Naive thymus-derived CD8-positive, alpha-beta T cell (primary cell): ENCODE results near the gene EPHA3. TPM values are rescaled to one million over a fixed set of nuclear protein-coding genes. Genes with fewer than 3 reads are reported as not detected.

Experiments
- ATAC-seq, 2 donors: fragments of 150-1000 bp; cut with Tn5 transposase in 1 of 2; sonication (Bioruptor Pico), chemical (Tn5 transposase) in 1 of 2; 1 replicate in 1 of 2; 2 replicates in 1 of 2; pipeline ENCODE4 v1.10.0; 2021; ENCODE audit warnings: mild to moderate bottlenecking in 2 of 2, moderate library complexity in 2 of 2
- POLR2A ChIA-PET: fragments of 350-600 bp; sonication (Branson Sonifier 250); formaldehyde crosslinking; loops from one replicate; lab custom pipeline; 2021; ENCODE audit warnings: antibody characterized with exemption; lab: Charles Lee
- DNase-seq, 10 donors: peaks; one replicate each; pipeline versions ENCODE4 v3.0.0 to v3.0.0-alpha.2; 2020 to 2022
- H3K27ac Mint-ChIP-seq, 10 donors: one replicate each; pipeline ENCODE4 v1.8.0; 2020 to 2022; ENCODE audit warnings: mild to moderate bottlenecking in 10 of 10, mixed read lengths in 10 of 10, moderate library complexity in 4 of 10, inconsistent platforms in 1 of 10
- H3K27me3 Mint-ChIP-seq, 5 donors: one replicate each; pipeline ENCODE4 v1.8.0; 2021 to 2022; ENCODE audit warnings: mixed read lengths in 5 of 5
- H3K36me3 Mint-ChIP-seq, 3 donors: one replicate each; pipeline ENCODE4 v1.8.0; 2020 to 2022; ENCODE audit warnings: mixed read lengths in 3 of 3, mild to moderate bottlenecking in 2 of 3, inconsistent platforms in 1 of 3
- H3K4me1 Mint-ChIP-seq, 4 donors: one replicate each; pipeline ENCODE4 v1.8.0; 2021 to 2022; ENCODE audit warnings: mixed read lengths in 4 of 4
- H3K4me3 Mint-ChIP-seq, 10 donors: one replicate each; pipeline ENCODE4 v1.8.0; 2020 to 2022; ENCODE audit warnings: mild to moderate bottlenecking in 10 of 10, mixed read lengths in 10 of 10, moderate library complexity in 6 of 10, inconsistent platforms in 1 of 10
- H3K9me3 Mint-ChIP-seq, 9 donors: one replicate each; pipeline ENCODE4 v1.8.0; 2020 to 2022; ENCODE audit warnings: mixed read lengths in 9 of 9, mild to moderate bottlenecking in 3 of 9, inconsistent platforms in 1 of 9, moderate library complexity in 1 of 9
- polyA plus RNA-seq, 3 donors: library from polyadenylated mRNA; unstranded; fragments of 300-500 nt; fragmentation: Illumina TruSeq; gene quantifications; one replicate each; pipeline ENCODE4 v1.2.3, GENCODE V29; 2021
- total RNA-seq, 8 experiments: library from RNA in 2 of 8; stranded (reverse) in 2 of 8; gene quantifications; one replicate each; pipeline ENCODE4 v1.2.3 and lab custom pipeline; 2021 to 2026

The EPHA3 gene
- not detected for total RNA-seq
- polyA plus RNA-seq, result not detected
- 0 to 0.17 (median 0) reads per million in 6 experiments for total RNA-seq (lab: John Stamatoyannopoulos, UW)

- Mint-ChIP-seq H3K4me1 (peaks cover 4 to 21% (median 16%) of the 10 kb centered on the region in 4 donors), H3K27me3 (peaks cover 6 to 19% (median 11%) of the 10 kb centered on the region in 5 donors), H3K27ac (peak within 1 kb of the TSS in 2 of 10 donors; percentile 22 to 47), H3K36me3 (no peaks in the 10 kb centered on the region), H3K4me3 (peak within 1 kb of the TSS; percentile 42 to 84 (median 76)), H3K9me3 (peaks cover 0 to 3% (median 0%) of the 10 kb centered on the region in 9 donors)
- peak; percentile 85 to 92 for ATAC-seq
- POLR2A ChIA-PET, result no interaction called here
- DNase-seq, result peak in 8 of 10 donors; percentile 5 to 62 (median 18)
Measured at GRCh38 chr3:89107461-89108290, at the start of gene EPHA3. EPHA3 (plus strand) TSS chr3:89107621; CDS start chr3:89107749, 128 bp downstream.

GRCh38 chr3:89058371-89058770 lies 49.0 kb upstream of the EPHA3 start:
- ATAC-seq, result no peak
- Mint-ChIP-seq H3K27ac (no peak overlapping the region), H3K36me3 (no peaks in the 10 kb centered on the region), H3K9me3 (peaks cover 0 to 13% (median 0%) of the 10 kb centered on the region in 9 donors), H3K4me3 (no peak overlapping the region), H3K27me3 (no peaks in the 10 kb centered on the region), H3K4me1 (no peaks in the 10 kb centered on the region)
- no peak for DNase-seq
- POLR2A ChIA-PET, result no interaction called here

- Mint-ChIP-seq H3K36me3 (no peaks in the 10 kb centered on the region), H3K4me3 (no peak overlapping the region), H3K27ac (no peak overlapping the region), H3K27me3 (no peaks in the 10 kb centered on the region), H3K4me1 (no peaks in the 10 kb centered on the region), H3K9me3 (peaks cover 0 to 11% (median 0%) of the 10 kb centered on the region in 9 donors)
- DNase-seq (no peak), ATAC-seq (no peak)
- POLR2A ChIA-PET, result no interaction called here
Measured at GRCh38 chr3:89059211-89059925, 48.1 kb upstream of the EPHA3 start.

GRCh38 chr3:89061259-89061658 lies 46.2 kb upstream of the EPHA3 start:
- no peaks in the 10 kb centered on the region for H3K27me3 Mint-ChIP-seq
- H3K4me1 Mint-ChIP-seq, result no peaks in the 10 kb centered on the region
- ATAC-seq (no peak), DNase-seq (no peak)
- H3K27ac Mint-ChIP-seq, result no peak overlapping the region
- no peak overlapping the region for H3K4me3 Mint-ChIP-seq
- no peaks in the 10 kb centered on the region for H3K36me3 Mint-ChIP-seq
- peaks cover 0 to 9% (median 2%) of the 10 kb centered on the region in 9 donors for H3K9me3 Mint-ChIP-seq
- POLR2A ChIA-PET, result no interaction called here

GRCh38 chr3:89067736-89068135 lies 39.7 kb upstream of the EPHA3 start:
- no peak overlapping the region for H3K4me3 Mint-ChIP-seq
- H3K9me3 Mint-ChIP-seq, result peaks cover 0 to 5% (median 1%) of the 10 kb centered on the region in 9 donors
- no peaks in the 10 kb centered on the region for H3K4me1 Mint-ChIP-seq
- no peaks in the 10 kb centered on the region for H3K27me3 Mint-ChIP-seq
- H3K27ac Mint-ChIP-seq, result no peak overlapping the region
- POLR2A ChIA-PET, result no interaction called here
- ATAC-seq, result no peak
- H3K36me3 Mint-ChIP-seq, result no peaks in the 10 kb centered on the region
- no peak for DNase-seq

GRCh38 chr3:89072642-89073041 lies 34.8 kb upstream of the EPHA3 start:
- DNase-seq (no peak), ATAC-seq (no peak)
- POLR2A ChIA-PET, result no interaction called here
- H3K9me3 Mint-ChIP-seq, result peaks cover 0 to 16% (median 7%) of the 10 kb centered on the region in 9 donors
- H3K4me1 Mint-ChIP-seq, result no peaks in the 10 kb centered on the region
- H3K36me3 Mint-ChIP-seq, result no peaks in the 10 kb centered on the region
- H3K27ac Mint-ChIP-seq, result no peak overlapping the region
- no peaks in the 10 kb centered on the region for H3K27me3 Mint-ChIP-seq
- no peak overlapping the region for H3K4me3 Mint-ChIP-seq

- Mint-ChIP-seq H3K36me3 (no peaks in the 10 kb centered on the region), H3K4me3 (no peak overlapping the region), H3K4me1 (no peaks in the 10 kb centered on the region), H3K9me3 (peaks cover 3 to 19% (median 9%) of the 10 kb centered on the region in 9 donors), H3K27ac (no peak overlapping the region), H3K27me3 (no peaks in the 10 kb centered on the region)
- POLR2A ChIA-PET, result no interaction called here
- no peak for ATAC-seq
- DNase-seq, result no peak
Measured at GRCh38 chr3:89079944-89080343, 27.5 kb upstream of the EPHA3 start.

GRCh38 chr3:89087851-89088250 lies 19.6 kb upstream of the EPHA3 start:
- Mint-ChIP-seq H3K4me3 (no peak overlapping the region), H3K36me3 (no peaks in the 10 kb centered on the region), H3K27ac (no peak overlapping the region), H3K9me3 (peaks cover 0 to 10% (median 2%) of the 10 kb centered on the region in 9 donors), H3K4me1 (no peaks in the 10 kb centered on the region), H3K27me3 (no peaks in the 10 kb centered on the region)
- no peak for ATAC-seq
- no peak for DNase-seq
- POLR2A ChIA-PET, result no interaction called here

GRCh38 chr3:89098173-89098572 lies 9.2 kb upstream of the EPHA3 start:
- POLR2A ChIA-PET, result no interaction called here
- H3K4me3 Mint-ChIP-seq, result no peak overlapping the region
- DNase-seq, result no peak
- H3K9me3 Mint-ChIP-seq, result no peaks in the 10 kb centered on the region
- peaks cover 0 to 1% (median 0%) of the 10 kb centered on the region in 5 donors for H3K27me3 Mint-ChIP-seq
- H3K27ac Mint-ChIP-seq, result no peak overlapping the region
- no peaks in the 10 kb centered on the region for H3K36me3 Mint-ChIP-seq
- no peak for ATAC-seq
- no peaks in the 10 kb centered on the region for H3K4me1 Mint-ChIP-seq

GRCh38 chr3:89098964-89099585 lies 8.3 kb upstream of the EPHA3 start:
- POLR2A ChIA-PET, result no interaction called here
- Mint-ChIP-seq H3K4me3 (no peak overlapping the region), H3K36me3 (no peaks in the 10 kb centered on the region), H3K9me3 (no peaks in the 10 kb centered on the region), H3K4me1 (no peaks in the 10 kb centered on the region), H3K27ac (no peak overlapping the region), H3K27me3 (peaks cover 0 to 1% (median 0%) of the 10 kb centered on the region in 5 donors)
- ATAC-seq, result peak; percentile 54 to 70
- peak in 3 of 10 donors; percentile 14 to 35 (median 25) for DNase-seq

- ATAC-seq, result no peak
- Mint-ChIP-seq H3K36me3 (no peaks in the 10 kb centered on the region), H3K9me3 (no peaks in the 10 kb centered on the region), H3K4me3 (no peak overlapping the region), H3K27ac (no peak overlapping the region), H3K4me1 (no peaks in the 10 kb centered on the region), H3K27me3 (peaks cover 0 to 5% (median 0%) of the 10 kb centered on the region in 5 donors)
- DNase-seq, result no peak
- POLR2A ChIA-PET, result no interaction called here
Measured at GRCh38 chr3:89101251-89101650, 6.2 kb upstream of the EPHA3 start.

- Mint-ChIP-seq H3K4me3 (no peak overlapping the region), H3K36me3 (no peaks in the 10 kb centered on the region)
- ATAC-seq, result no peak
Measured at GRCh38 chr3:89101921-89102320, 5.5 kb upstream of the EPHA3 start.

More at GRCh38 chr3:89101921-89102320, 5.5 kb upstream of the EPHA3 start:
- POLR2A ChIA-PET, result no interaction called here
- Mint-ChIP-seq H3K27ac (no peak overlapping the region), H3K27me3 (peaks cover 0 to 9% (median 4%) of the 10 kb centered on the region in 5 donors), H3K9me3 (peaks cover 0 to 3% (median 0%) of the 10 kb centered on the region in 9 donors), H3K4me1 (peaks cover 0 to 5% (median 2%) of the 10 kb centered on the region in 4 donors)
- DNase-seq, result no peak
